ENCODE results near the gene CACNB2. TPM values are rescaled to one million over a fixed set of nuclear protein-coding genes. Genes with fewer than 3 reads are reported as not detected.

The CACNB2 gene
- total RNA-seq, 2 experiments from 2014 or later: not detected

DNA sequence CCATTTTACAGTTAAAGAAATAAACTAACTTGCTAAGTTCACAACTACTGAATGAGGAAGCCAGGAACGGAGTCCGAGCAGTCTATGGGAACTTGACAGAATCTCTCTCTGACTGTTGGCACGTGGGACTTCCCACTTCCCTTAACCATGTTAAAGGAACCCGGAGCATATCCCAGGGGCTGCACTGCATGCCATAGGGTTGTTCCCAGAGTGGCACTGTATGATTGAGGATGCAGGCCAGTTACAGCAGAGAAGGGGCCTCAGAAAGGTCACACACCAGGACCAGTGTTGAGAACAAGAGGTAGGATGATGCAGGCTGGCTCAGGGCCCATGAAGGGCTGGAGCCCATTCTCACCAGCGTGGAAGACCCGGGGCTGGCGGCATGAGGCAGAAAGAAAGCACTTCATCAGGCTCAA is 309.4 kb downstream of the CACNB2 start:
- intact Hi-C loops (cut with micrococcal nuclease): no loop called here
- H3K36me3 Mint-ChIP-seq (ENCODE audit: low read depth): no peaks in the 10 kb centered on the region
- no peak for DNase-seq
- H3K27me3 Mint-ChIP-seq (ENCODE audit: low read depth): peaks cover 14% of the 10 kb centered on the region
- no peaks in the 10 kb centered on the region for H3K9me3 Mint-ChIP-seq
- no peak overlapping the region for H3K4me3 Mint-ChIP-seq
- CTCF ChIA-PET: no interaction called here
- no peaks in the 10 kb centered on the region for H3K4me1 Mint-ChIP-seq (ENCODE audit: low read depth)
- H3K27ac Mint-ChIP-seq: no peak overlapping the region

DNA sequence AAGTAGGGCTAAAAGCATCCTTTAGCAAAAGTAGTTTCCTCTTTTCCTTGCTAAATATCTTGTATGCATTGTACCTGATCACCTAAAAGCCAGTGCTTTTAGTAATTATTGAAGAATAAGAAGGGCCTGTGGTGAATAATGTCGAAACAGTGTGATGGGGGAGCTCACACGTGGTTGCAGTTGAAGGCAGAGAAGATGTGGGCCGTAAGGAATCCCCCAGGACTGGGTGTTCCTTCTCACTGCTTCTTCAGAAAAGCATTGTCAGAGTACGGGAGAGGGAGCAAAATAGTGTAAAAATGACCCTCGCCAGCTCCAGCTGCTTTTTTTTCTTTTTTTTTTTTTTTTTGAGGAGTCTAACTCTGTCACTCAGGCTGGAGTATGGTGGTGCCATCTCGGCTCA is 310.1 kb downstream of the CACNB2 start:
- Mint-ChIP-seq H3K4me1 (ENCODE audit: low read depth) (no peaks in the 10 kb centered on the region), H3K27ac (no peak overlapping the region), H3K36me3 (ENCODE audit: low read depth) (no peaks in the 10 kb centered on the region), H3K27me3 (ENCODE audit: low read depth) (peaks cover 14% of the 10 kb centered on the region), H3K4me3 (no peak overlapping the region), H3K9me3 (no peaks in the 10 kb centered on the region)
- CTCF ChIA-PET: no interaction called here
- DNase-seq: no peak
- intact Hi-C loops (cut with micrococcal nuclease): no loop called here

DNA sequence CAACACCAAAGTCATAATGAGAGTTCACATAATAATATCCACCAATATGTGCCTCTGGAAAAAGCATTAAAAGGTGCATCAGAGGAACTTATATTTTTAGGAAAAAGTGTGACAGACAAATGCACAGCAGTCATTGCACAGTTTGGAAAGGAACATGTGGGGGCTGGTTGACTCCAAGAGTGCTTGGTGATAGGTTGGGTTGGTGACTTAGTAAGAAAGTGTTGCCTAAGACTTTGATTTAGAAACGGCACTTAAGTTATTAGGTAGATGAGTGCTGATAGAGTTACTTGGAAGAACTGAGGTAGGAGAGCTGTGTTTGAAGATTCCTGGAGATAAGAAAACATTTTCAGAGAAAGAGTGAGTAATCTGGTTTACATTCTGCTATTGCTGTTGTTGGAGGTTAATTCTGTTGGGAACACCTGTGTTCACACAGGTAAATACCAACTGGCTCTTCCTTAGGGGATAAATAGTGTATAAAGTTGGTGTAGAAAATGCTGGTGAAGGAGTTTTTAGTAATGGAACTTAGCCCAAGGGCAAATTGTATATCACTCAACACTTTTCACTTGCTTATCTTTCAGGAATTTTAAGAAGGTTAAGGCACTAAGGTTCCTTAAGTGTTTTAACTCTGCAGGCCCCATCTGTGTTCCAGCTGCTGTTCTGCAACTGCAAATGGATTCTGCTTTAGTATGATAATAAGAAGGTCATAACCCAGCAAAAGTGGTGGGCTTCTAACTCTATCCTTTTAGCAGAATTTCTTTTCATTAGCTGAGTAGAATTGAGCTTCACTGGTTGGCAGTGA is 315.1 kb downstream of the CACNB2 start:
- CTCF ChIA-PET: interaction anchor here (0.5 kb wide), 1 partner anchor 234 kb away, joined by 3 read pairs; no protein-coding TSS in a partner anchor
- Mint-ChIP-seq H3K4me3 (no peak overlapping the region), H3K36me3 (ENCODE audit: low read depth) (no peaks in the 10 kb centered on the region), H3K9me3 (no peaks in the 10 kb centered on the region), H3K27me3 (ENCODE audit: low read depth) (no peaks in the 10 kb centered on the region), H3K4me1 (ENCODE audit: low read depth) (no peaks in the 10 kb centered on the region), H3K27ac (no peak overlapping the region)
- intact Hi-C loops (cut with micrococcal nuclease): no loop called here
- DNase-seq: no peak

DNA sequence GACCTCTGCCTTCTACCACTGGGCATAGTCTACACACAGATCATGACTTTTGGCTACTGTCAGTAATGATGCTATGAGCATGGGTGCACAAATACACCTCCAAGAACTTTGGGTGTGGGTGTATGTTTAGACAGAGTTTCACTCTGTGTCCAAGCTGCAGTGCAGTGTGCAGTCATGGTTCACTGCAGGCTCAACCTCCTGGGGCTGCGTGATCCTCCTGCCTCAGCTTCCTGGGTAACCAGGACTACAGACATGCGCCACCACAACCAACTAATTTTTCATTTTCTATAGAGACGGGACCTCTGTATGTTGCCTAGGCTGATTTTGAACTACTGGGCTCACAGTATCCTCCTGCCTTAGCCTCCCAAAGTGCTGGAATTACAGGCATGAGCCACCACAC is 316.8 kb downstream of the CACNB2 start:
- no peaks in the 10 kb centered on the region for H3K9me3 Mint-ChIP-seq
- H3K27ac Mint-ChIP-seq: no peak overlapping the region
- no peaks in the 10 kb centered on the region for H3K4me1 Mint-ChIP-seq (ENCODE audit: low read depth)
- no peaks in the 10 kb centered on the region for H3K27me3 Mint-ChIP-seq (ENCODE audit: low read depth)
- CTCF ChIA-PET: no interaction called here
- DNase-seq: no peak
- intact Hi-C loops (cut with micrococcal nuclease): no loop called here
- no peaks in the 10 kb centered on the region for H3K36me3 Mint-ChIP-seq (ENCODE audit: low read depth)
- no peak overlapping the region for H3K4me3 Mint-ChIP-seq

DNA sequence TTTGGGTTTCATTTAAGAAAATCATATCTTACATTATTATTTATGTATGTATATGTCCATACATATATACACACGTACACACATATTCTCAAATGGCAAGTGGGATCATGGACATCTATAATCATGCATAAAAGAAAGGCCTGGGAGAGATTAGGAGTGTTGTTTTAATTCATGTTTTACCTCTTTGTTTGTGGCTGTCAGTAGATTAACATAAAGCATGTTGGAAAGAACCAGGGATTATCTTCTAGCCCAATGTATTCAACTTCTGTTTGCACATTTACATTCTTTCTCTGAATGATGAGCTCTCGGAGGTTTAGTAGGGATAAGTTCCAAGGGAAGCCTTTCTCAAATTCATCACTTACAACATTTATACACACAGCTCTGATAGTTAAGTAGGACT is 319.8 kb downstream of the CACNB2 start:
- no peak for DNase-seq
- CTCF ChIA-PET: interaction anchor here (0.6 kb wide), 1 partner anchor 37 kb away, joined by 3 read pairs; no protein-coding TSS in a partner anchor
- no peaks in the 10 kb centered on the region for H3K4me1 Mint-ChIP-seq (ENCODE audit: low read depth)
- H3K36me3 Mint-ChIP-seq (ENCODE audit: low read depth): no peaks in the 10 kb centered on the region
- H3K4me3 Mint-ChIP-seq: no peak overlapping the region
- peaks cover 12% of the 10 kb centered on the region for H3K27me3 Mint-ChIP-seq (ENCODE audit: low read depth)
- no peaks in the 10 kb centered on the region for H3K9me3 Mint-ChIP-seq
- intact Hi-C loops (cut with micrococcal nuclease): no loop called here
- no peak overlapping the region for H3K27ac Mint-ChIP-seq

DNA sequence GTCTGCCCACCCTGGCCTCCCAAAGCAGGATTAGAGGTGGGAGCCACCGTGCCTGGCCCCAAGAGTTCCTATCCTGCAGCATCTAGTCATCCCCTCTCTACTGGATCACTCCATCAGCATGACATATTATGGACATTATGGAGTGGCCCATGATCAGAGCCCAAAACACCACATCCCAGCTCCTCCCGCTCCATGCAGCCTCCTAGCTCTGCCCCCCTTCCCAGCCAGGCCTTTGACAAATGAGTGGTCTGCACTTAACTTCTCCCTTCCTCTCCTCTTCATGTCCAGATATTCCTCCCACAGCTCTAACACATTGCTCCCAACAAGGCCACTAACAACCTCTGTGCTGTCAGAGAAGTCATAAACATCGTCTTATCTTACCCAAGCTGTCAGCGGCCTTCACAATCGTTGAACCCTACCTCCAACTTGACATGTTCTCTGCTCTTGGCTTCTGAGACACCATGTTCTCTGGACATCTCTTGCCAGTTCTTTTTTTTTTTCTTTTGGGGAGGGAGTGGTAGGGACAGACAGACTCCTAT is 323.5 kb downstream of the CACNB2 start:
- Mint-ChIP-seq H3K27me3 (ENCODE audit: low read depth) (peaks cover 12% of the 10 kb centered on the region), H3K4me3 (no peak overlapping the region), H3K27ac (no peak overlapping the region), H3K9me3 (no peaks in the 10 kb centered on the region), H3K4me1 (ENCODE audit: low read depth) (no peaks in the 10 kb centered on the region), H3K36me3 (ENCODE audit: low read depth) (no peaks in the 10 kb centered on the region)
- intact Hi-C loops (cut with micrococcal nuclease): no loop called here
- no peak for DNase-seq
- CTCF ChIA-PET: interaction anchor here (0.6 kb wide), 1 partner anchor 46 kb away, joined by 5 read pairs; no protein-coding TSS in a partner anchor

DNA sequence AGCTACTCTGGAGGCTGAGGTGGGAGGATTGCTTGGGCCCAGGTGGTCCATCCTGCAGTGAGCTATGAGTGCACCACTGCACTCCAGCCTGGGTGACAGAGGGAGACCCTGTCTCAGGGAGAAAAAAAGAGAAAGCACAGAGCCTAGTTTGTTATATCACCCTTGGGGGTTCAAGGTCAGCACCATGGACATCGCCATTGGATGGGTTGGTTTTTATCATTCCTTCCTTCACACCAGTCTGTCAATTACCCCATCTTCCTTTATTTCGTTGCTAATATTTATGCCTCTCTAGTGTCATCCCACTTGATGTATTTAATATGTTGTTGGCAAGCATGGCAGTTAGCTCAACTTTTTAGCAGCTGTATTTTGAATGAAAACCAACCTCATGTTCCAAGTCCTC is 328.9 kb downstream of the CACNB2 start:
- CTCF ChIA-PET: no interaction called here
- Mint-ChIP-seq H3K4me1 (ENCODE audit: low read depth) (peaks cover 4% of the 10 kb centered on the region), H3K9me3 (no peaks in the 10 kb centered on the region), H3K27ac (no peak overlapping the region), H3K27me3 (ENCODE audit: low read depth) (peaks cover 5% of the 10 kb centered on the region), H3K36me3 (ENCODE audit: low read depth) (no peaks in the 10 kb centered on the region), H3K4me3 (no peak overlapping the region)
- DNase-seq: no peak
- intact Hi-C loops (cut with micrococcal nuclease): no loop called here

DNA sequence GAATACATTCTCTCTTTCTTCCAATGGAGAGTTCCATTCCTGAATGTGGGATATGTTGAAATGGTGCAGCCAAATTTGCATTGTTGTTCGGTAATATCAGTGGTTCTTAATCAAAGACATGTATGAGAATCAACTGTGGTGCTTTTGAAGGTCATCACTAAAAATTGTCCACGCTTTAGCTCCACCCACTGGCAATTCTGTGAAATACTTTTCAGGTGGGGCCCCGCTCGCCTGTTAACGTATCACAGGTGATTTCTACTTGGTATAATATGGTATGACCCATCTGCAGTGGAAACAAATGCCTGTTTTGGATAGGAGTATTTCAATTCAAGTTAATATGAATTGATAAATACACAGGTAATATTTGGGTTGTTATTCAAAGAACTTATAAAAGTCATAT is 332.8 kb downstream of the CACNB2 start:
- intact Hi-C loops (cut with micrococcal nuclease): no loop called here
- Mint-ChIP-seq H3K4me1 (ENCODE audit: low read depth) (peaks cover 4% of the 10 kb centered on the region), H3K9me3 (no peaks in the 10 kb centered on the region), H3K27me3 (ENCODE audit: low read depth) (peaks cover 2% of the 10 kb centered on the region), H3K4me3 (no peak overlapping the region), H3K27ac (no peak overlapping the region), H3K36me3 (ENCODE audit: low read depth) (no peaks in the 10 kb centered on the region)
- CTCF ChIA-PET: no interaction called here
- peak; percentile 11 for DNase-seq

DNA sequence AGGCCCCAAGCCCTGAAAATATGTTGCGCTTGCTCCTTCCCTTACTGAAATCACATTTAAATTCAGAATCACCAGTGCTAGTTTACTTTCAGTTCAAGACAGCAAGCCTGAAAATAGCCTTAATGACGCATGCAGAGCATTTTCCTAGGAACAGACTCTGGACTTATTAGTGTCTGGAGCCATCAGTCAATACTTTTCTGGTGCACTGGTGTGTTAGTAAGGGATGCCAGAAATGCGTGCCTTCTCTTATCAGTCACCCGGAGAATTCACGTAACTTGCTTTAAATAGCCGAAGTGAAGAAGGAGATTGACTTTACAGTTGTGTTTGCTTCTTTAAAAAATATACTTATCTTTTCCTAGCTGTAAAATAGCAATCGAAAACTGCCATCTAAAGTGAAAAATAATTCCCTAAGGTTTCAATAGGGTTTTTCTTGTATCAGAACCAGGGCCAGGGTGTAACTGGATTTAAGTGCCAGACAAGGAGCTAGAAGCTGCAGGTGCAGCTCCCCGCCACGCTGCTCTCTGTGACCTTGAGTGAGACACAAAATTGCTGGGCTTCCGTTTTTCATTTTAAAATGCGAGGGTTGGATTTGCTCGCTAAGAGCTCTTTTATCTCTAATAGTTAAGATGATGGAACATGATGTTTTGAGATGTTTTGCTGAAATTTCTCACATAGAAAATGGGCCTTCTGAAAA is 333.3 kb downstream of the CACNB2 start:
- no peak for DNase-seq
- no peak overlapping the region for H3K4me3 Mint-ChIP-seq
- no peak overlapping the region for H3K27ac Mint-ChIP-seq
- intact Hi-C loops (cut with micrococcal nuclease): no loop called here
- H3K4me1 Mint-ChIP-seq (ENCODE audit: low read depth): peaks cover 4% of the 10 kb centered on the region
- H3K9me3 Mint-ChIP-seq: no peaks in the 10 kb centered on the region
- CTCF ChIA-PET: no interaction called here
- H3K27me3 Mint-ChIP-seq (ENCODE audit: low read depth): peaks cover 2% of the 10 kb centered on the region
- H3K36me3 Mint-ChIP-seq (ENCODE audit: low read depth): no peaks in the 10 kb centered on the region

DNA sequence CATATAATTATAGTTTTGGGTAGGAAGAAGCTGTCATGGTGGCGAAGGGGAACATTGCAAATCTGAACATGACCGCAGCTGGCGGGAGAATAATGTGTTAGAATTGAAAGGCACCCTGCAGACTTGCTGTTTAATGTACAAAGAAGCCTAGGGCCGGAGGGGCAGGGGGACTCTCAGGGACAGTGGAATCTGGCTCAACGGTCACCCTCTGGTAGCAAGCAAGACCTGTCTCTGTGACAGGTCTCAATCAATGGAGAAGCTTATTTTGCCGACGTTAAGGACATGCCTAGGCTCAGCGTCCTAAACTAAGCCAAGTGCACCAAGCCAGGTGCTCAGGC is 333.9 kb downstream of the CACNB2 start:
- H3K36me3 Mint-ChIP-seq (ENCODE audit: low read depth): no peaks in the 10 kb centered on the region
- intact Hi-C loops (cut with micrococcal nuclease): no loop called here
- H3K27ac Mint-ChIP-seq: no peak overlapping the region
- H3K4me3 Mint-ChIP-seq: no peak overlapping the region
- no peak for DNase-seq
- H3K27me3 Mint-ChIP-seq (ENCODE audit: low read depth): peaks cover 2% of the 10 kb centered on the region
- peaks cover 4% of the 10 kb centered on the region for H3K4me1 Mint-ChIP-seq (ENCODE audit: low read depth)
- H3K9me3 Mint-ChIP-seq: no peaks in the 10 kb centered on the region
- CTCF ChIA-PET: no interaction called here

DNA sequence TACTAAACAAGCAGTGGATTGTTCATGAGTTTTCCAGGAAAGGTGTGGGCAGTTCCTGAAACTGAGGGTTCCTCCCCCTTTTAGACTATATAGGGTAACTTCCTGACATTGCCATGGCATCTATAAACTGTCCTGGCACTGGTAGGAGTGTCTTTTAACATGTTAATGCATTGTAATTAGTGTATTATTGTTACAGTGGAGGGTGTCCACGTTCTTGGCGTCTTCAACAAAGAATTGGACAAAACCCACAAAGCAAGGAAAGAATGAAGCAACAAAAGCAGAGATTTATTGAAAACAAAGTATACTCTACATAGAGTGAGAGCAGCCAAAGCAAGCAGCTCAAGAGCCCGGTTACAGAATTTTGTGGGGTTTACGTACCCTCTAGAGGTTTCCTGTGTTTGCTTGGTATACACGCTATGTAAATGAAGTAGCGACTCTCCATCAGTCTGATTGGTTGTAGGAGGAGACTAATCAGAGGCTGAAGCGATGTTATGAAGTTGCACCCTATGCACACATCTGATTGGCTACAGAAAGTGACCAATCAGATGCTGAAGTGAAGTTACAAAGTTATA is 335.9 kb downstream of the CACNB2 start:
- CTCF ChIA-PET: no interaction called here
- H3K4me1 Mint-ChIP-seq (ENCODE audit: low read depth): peaks cover 4% of the 10 kb centered on the region
- H3K27ac Mint-ChIP-seq: no peak overlapping the region
- H3K36me3 Mint-ChIP-seq (ENCODE audit: low read depth): no peaks in the 10 kb centered on the region
- H3K4me3 Mint-ChIP-seq: no peak overlapping the region
- intact Hi-C loops (cut with micrococcal nuclease): no loop called here
- H3K9me3 Mint-ChIP-seq: no peaks in the 10 kb centered on the region
- H3K27me3 Mint-ChIP-seq (ENCODE audit: low read depth): peaks cover 2% of the 10 kb centered on the region
- no peak for DNase-seq

DNA sequence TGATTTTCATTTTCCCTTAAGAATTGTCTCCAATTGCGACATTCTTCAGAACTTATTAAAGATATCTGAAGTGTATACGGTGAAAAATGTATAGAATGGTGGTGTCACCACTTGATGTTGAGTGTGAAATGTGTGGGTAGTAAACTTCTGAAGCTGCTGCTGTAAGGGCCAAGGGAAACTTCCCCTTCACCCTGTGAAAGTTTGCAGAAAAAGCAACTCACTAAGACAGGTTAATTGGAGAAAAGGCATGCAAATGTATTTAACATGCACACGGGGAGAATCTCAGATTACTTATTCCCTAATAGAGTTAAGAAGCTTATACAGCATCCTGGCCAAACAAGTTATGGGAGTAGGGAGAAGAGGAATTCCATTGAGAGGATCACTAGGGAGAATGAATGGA is 338.1 kb downstream of the CACNB2 start:
- CTCF ChIA-PET: no interaction called here
- DNase-seq: no peak
- Mint-ChIP-seq H3K27ac (no peak overlapping the region), H3K36me3 (ENCODE audit: low read depth) (no peaks in the 10 kb centered on the region), H3K4me3 (no peak overlapping the region), H3K4me1 (ENCODE audit: low read depth) (no peaks in the 10 kb centered on the region), H3K9me3 (no peaks in the 10 kb centered on the region), H3K27me3 (ENCODE audit: low read depth) (peaks cover 4% of the 10 kb centered on the region)
- intact Hi-C loops (cut with micrococcal nuclease): no loop called here

DNA sequence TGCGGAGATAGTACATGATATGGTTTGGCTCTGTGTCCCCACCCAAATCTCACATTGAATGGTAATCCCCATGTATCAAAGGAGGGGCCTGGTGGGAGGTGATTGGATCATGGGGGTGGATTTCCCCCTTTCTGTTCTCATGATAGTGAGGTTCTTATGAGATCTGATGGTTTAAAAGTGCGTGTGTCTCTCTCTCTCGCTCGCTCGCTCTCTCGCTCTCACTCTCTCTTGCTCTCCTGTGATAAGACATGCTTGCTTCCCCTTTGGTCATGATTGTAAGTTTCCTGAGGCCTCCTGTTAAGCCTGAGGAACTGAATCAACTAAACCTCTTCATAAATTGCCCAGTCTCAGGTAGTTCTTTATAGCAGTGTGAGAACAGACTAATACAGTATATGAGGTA is 339.3 kb downstream of the CACNB2 start:
- Mint-ChIP-seq H3K36me3 (ENCODE audit: low read depth) (no peaks in the 10 kb centered on the region), H3K4me1 (ENCODE audit: low read depth) (no peaks in the 10 kb centered on the region), H3K9me3 (no peaks in the 10 kb centered on the region), H3K27me3 (ENCODE audit: low read depth) (peaks cover 4% of the 10 kb centered on the region), H3K27ac (no peak overlapping the region), H3K4me3 (no peak overlapping the region)
- no peak for DNase-seq
- CTCF ChIA-PET: no interaction called here
- intact Hi-C loops (cut with micrococcal nuclease): no loop called here

Measured in activated naive CD4-positive, alpha-beta T cell treated with anti-CD3 and anti-CD28 coated beads for 36 hours (primary cell).